ENCODE measurements around the gene LEFTY2.

Gene LEFTY2

DNA sequence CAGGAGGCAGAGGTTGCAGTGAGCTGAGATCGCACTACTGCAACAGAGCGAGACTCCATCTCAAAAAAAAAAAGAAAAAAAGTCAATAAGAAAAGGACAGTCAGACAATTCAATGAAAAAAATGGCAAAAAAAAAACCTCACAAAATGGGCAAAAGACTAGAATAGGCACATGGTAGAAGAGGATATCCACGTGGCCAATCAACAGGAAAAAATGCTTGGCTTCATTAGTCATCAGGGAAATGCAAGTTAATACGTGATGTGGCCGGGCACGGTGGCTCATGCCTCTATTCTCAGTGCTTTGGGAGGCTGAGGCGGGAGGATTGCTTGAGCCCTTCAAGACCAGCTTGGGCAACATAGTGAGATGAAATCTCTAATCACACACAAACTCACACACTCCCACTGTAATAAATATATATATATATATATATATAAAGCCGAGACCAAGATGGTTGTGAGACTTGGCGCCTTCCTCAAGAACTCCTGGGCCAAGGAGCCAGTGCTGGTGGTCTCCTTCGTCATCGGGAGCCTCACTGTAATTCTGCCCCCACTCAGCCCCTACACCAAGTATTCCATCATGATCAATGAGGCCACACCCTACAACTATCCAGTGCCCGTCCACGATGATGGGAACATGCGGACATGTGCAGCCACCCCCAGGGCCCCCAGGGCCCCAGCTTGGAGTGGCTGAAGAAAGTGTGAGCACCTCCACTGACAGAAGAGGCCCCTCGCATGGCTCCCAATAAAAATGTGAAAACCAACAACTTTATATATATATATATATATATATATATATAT, 22.9 kb upstream of the LEFTY2 start:
- TF ChIP-seq TCF4 (CRISPR knock-in tag; IDR thresholded peaks at IDR 0.05; ENCODE audit: borderline replicate concordance), result no peak
- no peak for ATAC-seq

DNA sequence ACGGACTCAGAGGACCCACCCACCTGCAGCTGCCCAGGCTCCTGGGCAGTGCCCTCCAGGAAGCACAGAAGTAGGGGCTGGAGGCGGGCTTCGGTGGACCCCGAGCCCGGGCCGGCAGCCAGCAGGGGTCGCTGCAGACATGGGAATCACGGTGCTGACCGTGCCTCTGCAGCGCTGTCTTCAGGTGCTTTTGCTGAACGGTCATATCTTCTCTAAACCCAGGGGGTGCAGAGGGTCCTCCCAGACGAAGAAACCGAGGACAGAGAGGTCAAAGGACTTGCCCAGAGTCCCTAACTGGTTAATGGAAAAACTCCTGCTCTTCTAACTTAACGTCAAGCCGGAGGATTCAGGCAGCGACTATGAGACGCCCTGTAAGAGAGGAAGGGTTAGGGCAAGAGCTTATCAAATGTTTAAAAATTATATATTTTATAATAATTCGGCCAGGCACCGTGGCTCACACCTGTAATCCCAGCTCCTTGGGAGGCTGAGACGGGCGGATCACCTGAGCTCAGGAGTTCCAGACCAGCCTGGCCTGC, 21.5 kb upstream of the LEFTY2 start:
- TF ChIP-seq OSR1 (CRISPR knock-in tag; IDR thresholded peaks at IDR 0.05) (no peak), CSDC2 (CRISPR knock-in tag; IDR thresholded peaks at IDR 0.05) (no peak), ISL1 (CRISPR knock-in tag; IDR thresholded peaks at IDR 0.05) (no peak), BACH2 (CRISPR knock-in tag; IDR thresholded peaks at IDR 0.05; ENCODE audit: borderline replicate concordance) (no peak), SNAI2 (CRISPR knock-in tag; IDR thresholded peaks at IDR 0.05) (no peak), TCF4 (CRISPR knock-in tag; IDR thresholded peaks at IDR 0.05; ENCODE audit: borderline replicate concordance) (no peak)
- TF ChIP-seq, protein P1, sequence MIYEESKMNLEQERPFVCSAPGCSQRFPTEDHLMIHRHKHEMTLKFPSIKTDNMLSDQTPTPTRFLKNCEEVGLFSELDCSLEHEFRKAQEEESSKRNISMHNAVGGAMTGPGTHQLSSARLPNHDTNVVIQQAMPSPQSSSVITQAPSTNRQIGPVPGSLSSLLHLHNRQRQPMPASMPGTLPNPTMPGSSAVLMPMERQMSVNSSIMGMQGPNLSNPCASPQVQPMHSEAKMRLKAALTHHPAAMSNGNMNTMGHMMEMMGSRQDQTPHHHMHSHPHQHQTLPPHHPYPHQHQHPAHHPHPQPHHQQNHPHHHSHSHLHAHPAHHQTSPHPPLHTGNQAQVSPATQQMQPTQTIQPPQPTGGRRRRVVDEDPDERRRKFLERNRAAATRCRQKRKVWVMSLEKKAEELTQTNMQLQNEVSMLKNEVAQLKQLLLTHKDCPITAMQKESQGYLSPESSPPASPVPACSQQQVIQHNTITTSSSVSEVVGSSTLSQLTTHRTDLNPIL (CRISPR knock-in tag; IDR thresholded peaks at IDR 0.05; ENCODE audit: low read depth), result no peak
- peak; percentile 88 for ATAC-seq

DNA sequence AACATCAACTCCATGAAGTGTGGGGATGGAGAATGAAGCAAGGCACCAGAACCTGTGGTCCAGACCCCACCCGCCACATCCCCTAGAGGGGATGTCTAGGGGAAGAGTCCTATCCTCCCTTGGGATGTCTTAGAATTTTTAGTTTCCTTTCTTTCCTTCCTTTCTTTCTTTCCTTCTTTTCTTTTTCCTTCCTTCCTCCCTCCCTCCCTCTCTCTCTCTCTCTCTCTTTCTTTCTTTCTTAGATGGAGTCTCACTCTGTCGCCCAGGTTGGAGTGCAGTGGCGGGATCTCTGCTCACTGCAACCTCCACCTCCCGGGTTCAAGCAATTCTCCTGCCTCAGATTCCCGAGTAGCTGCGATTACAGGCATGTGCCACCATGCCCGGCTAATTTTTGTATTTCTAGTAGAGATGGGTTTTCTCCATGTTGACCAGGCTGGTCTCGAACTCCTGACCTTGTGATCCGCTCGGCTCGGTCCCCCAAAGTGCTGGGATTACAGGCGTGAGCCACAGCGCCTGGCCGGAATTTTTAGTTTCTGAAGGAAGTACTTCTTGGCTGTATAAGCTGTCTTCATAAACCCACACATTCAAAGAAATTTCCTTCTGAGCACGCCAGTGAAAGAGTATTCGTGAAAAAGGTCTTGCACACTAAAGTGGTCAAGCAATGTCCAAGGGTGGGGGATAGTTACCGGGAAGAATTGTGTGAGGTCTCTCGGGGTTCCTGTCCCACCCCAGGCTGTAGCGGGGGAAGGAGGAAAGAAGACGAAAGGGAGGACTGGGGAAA, 20.8 kb upstream of the LEFTY2 start:
- no peak; the same call in 2 of the 3 replicates for ATAC-seq
- TF ChIP-seq ZNF565 (CRISPR knock-in tag; conservative IDR thresholded peaks at IDR 0.05; ENCODE audit: low read depth) (no peak), ZFP3 (CRISPR knock-in tag; IDR thresholded peaks at IDR 0.05) (no peak)

DNA sequence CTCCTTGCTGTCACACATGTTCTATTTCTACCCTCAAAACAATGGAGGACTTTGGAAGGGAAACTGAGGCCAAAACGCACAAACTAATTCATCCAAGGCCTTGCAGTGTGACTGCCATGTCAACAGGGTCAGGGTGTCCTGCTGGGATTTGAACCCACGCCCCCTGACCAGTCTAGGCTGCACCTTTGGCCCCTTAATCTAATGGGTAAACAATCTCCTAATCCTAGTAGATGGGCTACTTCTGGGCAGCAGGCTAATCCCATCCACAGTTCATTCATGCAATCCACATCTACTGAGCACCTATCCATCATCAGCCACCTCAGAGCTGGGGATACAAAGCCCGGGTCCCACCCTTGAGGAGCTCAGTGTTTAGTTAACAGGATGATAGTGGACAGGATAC, 17.0 kb upstream of the LEFTY2 start:
- no peak for ATAC-seq
- no peak for TF ChIP-seq ZFP30 (CRISPR knock-in tag; IDR thresholded peaks at IDR 0.05)
- no peak for TF ChIP-seq ISL1 (CRISPR knock-in tag; IDR thresholded peaks at IDR 0.05)
- no peak for TF ChIP-seq TOX (CRISPR knock-in tag; IDR thresholded peaks at IDR 0.05; ENCODE audit: borderline replicate concordance)
- TF ChIP-seq, protein P2, sequence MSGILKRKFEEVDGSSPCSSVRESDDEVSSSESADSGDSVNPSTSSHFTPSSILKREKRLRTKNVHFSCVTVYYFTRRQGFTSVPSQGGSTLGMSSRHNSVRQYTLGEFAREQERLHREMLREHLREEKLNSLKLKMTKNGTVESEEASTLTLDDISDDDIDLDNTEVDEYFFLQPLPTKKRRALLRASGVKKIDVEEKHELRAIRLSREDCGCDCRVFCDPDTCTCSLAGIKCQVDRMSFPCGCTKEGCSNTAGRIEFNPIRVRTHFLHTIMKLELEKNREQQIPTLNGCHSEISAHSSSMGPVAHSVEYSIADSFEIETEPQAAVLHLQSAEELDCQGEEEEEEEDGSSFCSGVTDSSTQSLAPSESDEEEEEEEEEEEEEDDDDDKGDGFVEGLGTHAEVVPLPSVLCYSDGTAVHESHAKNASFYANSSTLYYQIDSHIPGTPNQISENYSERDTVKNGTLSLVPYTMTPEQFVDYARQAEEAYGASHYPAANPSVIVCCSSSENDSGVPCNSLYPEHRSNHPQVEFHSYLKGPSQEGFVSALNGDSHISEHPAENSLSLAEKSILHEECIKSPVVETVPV (CRISPR knock-in tag; IDR thresholded peaks at IDR 0.05), result no peak
- TF ChIP-seq, protein P3, sequence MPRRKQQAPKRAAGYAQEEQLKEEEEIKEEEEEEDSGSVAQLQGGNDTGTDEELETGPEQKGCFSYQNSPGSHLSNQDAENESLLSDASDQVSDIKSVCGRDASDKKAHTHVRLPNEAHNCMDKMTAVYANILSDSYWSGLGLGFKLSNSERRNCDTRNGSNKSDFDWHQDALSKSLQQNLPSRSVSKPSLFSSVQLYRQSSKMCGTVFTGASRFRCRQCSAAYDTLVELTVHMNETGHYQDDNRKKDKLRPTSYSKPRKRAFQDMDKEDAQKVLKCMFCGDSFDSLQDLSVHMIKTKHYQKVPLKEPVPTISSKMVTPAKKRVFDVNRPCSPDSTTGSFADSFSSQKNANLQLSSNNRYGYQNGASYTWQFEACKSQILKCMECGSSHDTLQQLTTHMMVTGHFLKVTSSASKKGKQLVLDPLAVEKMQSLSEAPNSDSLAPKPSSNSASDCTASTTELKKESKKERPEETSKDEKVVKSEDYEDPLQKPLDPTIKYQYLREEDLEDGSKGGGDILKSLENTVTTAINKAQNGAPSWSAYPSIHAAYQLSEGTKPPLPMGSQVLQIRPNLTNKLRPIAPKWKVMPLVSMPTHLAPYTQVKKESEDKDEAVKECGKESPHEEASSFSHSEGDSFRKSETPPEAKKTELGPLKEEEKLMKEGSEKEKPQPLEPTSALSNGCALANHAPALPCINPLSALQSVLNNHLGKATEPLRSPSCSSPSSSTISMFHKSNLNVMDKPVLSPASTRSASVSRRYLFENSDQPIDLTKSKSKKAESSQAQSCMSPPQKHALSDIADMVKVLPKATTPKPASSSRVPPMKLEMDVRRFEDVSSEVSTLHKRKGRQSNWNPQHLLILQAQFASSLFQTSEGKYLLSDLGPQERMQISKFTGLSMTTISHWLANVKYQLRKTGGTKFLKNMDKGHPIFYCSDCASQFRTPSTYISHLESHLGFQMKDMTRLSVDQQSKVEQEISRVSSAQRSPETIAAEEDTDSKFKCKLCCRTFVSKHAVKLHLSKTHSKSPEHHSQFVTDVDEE (CRISPR knock-in tag; IDR thresholded peaks at IDR 0.05), result no peak
- TF ChIP-seq PPARA (CRISPR knock-in tag; IDR thresholded peaks at IDR 0.05; ENCODE audit: borderline replicate concordance), result no peak
- TF ChIP-seq, protein P1 (CRISPR knock-in tag; IDR thresholded peaks at IDR 0.05; ENCODE audit: low read depth), result no peak
- TF ChIP-seq, protein P4, sequence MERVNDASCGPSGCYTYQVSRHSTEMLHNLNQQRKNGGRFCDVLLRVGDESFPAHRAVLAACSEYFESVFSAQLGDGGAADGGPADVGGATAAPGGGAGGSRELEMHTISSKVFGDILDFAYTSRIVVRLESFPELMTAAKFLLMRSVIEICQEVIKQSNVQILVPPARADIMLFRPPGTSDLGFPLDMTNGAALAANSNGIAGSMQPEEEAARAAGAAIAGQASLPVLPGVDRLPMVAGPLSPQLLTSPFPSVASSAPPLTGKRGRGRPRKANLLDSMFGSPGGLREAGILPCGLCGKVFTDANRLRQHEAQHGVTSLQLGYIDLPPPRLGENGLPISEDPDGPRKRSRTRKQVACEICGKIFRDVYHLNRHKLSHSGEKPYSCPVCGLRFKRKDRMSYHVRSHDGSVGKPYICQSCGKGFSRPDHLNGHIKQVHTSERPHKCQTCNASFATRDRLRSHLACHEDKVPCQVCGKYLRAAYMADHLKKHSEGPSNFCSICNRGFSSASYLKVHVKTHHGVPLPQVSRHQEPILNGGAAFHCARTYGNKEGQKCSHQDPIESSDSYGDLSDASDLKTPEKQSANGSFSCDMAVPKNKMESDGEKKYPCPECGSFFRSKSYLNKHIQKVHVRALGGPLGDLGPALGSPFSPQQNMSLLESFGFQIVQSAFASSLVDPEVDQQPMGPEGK (CRISPR knock-in tag; IDR thresholded peaks at IDR 0.05; ENCODE audit: borderline replicate concordance), result no peak
- TF ChIP-seq ZNF70 (CRISPR knock-in tag; IDR thresholded peaks at IDR 0.05), result no peak
- no peak for TF ChIP-seq TCF4 (CRISPR knock-in tag; IDR thresholded peaks at IDR 0.05; ENCODE audit: borderline replicate concordance)
- no peak for TF ChIP-seq ZFP3 (CRISPR knock-in tag; IDR thresholded peaks at IDR 0.05)
- TF ChIP-seq SNAI2 (CRISPR knock-in tag; IDR thresholded peaks at IDR 0.05), result no peak
- no peak for TF ChIP-seq GLIS3 (CRISPR knock-in tag; IDR thresholded peaks at IDR 0.05)
- no peak for TF ChIP-seq RARB (CRISPR knock-in tag; IDR thresholded peaks at IDR 0.05)
- TF ChIP-seq ZNF565 (CRISPR knock-in tag; conservative IDR thresholded peaks at IDR 0.05; ENCODE audit: low read depth), result no peak
- no peak for TF ChIP-seq ESRRG (CRISPR knock-in tag; IDR thresholded peaks at IDR 0.05)
- no peak for TF ChIP-seq BACH2 (CRISPR knock-in tag; IDR thresholded peaks at IDR 0.05; ENCODE audit: borderline replicate concordance)
- TF ChIP-seq ZNF8 (CRISPR knock-in tag; IDR thresholded peaks at IDR 0.05), result no peak
- no peak for TF ChIP-seq CSDC2 (CRISPR knock-in tag; IDR thresholded peaks at IDR 0.05)
